ENCODE data around the gene MIDN.
"Not testable (repeated sequence)": the region's sequence is repeated elsewhere in the genome, so short reads cannot be mapped to it uniquely, and the experiment has no call there.

Gene MIDN

DNA sequence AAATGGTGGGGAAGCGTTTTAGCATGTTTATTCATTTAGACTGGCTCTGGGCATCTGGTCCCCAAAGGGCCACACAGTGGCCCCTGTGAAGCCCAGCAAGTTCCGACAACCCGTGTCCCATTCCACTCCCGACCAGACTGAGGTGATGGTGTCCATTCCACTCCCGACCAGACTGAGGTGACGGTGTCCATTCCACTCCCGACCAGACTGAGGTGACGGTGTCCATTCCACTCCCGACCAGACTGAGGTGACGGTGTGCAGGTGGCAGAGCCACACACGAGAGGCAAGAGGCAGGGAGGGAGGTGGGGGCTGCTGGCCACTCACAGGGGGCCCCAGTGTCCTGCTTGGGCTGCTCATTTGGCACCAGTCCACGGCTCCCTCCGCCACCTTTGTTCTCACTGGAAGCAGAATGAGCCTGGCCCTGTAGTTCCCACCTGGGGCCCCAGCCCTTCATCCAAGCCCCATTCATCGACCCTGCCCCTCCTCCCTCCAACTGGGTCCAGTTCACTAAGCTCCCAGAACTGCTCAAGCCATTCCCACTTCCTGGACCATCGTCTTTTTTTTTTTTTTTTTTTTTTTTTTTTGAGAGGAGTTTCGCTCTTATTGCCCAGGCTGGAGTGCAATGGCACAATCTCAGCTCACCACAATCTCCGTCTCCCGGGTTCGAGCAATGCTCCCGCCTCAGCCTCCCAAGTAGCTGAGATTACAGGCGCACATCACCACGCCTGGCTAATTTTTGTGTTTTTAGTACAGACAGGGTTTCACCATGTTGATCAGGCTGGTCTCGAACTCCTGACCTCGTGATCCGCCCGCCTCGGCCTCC is 1.9 kb upstream of the MIDN start:
- not testable (repeated sequence) for DNase-seq (ENCODE audit: low read depth)

DNA sequence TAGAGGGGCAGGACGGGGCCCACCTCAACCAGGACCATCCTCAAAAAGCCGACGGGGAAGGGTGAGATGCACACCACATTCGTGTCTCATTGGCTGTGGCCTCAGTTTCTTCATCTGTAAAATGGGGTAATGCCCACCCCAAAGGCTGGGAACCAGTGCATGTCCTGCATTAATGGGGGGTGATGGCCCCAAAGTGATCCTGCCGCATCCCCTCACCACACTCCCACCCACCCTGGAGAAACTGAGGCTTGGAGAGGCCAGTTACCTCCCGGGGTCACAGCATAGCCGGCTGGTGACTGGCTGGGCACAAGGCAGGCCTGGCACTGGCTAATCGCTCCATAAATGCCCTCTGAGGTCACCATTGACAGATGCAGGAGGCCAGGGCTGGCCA is 640 bp upstream of the MIDN start:
- no peak for DNase-seq (ENCODE audit: low read depth)

DNA sequence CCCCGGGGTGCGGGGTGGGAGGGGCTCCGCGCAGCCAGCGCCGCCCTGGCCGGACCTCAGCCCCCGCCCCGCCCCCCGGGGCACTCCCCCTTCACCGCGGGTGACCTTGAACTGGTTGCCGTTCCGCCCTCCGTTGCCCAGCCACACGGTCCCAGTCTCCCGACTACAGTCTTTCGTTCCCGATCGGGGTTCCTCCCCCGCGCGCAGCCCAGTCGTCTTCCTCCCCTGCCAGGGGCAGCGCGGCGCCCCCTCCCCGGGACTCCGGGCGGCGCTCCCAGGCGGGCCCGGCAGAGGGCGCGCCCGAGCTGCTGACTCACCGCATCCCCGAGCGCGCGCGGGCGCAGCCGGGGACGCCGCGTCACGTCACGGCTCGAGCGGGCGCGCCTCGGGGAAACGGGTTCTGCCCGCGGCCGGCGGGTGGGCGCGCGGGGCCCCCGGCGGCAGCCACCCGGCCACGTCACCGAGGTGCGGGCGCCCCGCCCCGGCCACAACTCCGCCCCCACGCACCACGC is 459 bp downstream of the MIDN start:
- no peak for DNase-seq (ENCODE audit: low read depth)

DNA sequence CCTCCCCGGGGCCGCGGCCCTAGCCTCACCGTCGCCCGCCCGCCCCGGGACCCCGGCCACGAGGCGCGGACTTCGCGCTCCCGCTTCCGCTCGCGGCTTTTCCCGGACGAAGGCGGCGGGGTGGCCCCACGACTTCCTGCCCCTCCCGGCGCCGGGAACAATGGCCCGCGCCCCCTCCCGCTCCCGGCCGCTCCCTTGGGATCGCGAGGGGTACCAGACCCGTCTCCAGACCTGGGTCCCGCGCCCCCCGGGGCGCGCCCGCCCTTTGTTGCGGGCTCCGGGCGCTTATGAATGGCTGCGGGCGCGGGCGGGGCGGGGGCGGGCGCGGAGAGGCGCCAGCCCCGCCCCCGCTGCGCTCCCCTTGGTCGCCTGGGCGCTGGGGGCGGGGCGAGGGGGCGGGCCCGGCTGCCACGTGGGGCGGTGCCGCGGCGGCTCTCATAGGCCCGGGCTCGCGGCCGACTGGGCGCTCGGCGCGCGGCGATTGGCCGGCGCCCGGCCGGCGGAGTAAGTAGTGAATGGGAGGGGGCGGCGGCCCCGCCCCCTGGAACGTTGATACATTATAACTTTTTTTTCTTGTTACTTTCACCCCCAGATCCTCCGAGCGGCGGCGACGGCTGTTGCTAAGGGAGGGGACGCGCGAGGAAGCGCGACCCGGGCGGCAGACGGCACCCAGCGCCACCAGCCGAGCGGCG is 1.1 kb downstream of the MIDN start:
- DNase-seq (ENCODE audit: low read depth) = peak; percentile 94

DNA sequence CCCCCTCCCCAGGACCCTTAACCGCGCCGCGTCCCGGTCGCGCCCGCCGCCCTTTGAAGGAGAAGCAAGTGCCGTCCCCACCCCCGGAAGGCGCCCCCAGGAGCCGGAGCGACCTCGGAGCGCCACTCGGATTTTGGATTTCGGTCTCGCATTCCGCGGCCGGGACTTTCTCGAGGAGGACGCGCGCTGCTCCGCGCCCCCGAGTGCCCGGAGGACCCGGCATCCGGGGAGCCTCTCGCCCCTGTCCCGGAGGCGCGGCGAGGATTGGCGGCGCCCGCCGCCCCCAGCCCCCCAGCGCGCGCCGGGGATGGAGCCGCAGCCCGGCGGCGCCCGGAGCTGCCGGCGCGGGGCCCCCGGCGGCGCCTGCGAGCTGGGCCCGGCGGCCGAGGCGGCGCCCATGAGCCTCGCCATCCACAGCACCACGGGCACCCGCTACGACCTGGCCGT is 1.6 kb downstream of the MIDN start:
- DNase-seq (ENCODE audit: low read depth) = no peak

DNA sequence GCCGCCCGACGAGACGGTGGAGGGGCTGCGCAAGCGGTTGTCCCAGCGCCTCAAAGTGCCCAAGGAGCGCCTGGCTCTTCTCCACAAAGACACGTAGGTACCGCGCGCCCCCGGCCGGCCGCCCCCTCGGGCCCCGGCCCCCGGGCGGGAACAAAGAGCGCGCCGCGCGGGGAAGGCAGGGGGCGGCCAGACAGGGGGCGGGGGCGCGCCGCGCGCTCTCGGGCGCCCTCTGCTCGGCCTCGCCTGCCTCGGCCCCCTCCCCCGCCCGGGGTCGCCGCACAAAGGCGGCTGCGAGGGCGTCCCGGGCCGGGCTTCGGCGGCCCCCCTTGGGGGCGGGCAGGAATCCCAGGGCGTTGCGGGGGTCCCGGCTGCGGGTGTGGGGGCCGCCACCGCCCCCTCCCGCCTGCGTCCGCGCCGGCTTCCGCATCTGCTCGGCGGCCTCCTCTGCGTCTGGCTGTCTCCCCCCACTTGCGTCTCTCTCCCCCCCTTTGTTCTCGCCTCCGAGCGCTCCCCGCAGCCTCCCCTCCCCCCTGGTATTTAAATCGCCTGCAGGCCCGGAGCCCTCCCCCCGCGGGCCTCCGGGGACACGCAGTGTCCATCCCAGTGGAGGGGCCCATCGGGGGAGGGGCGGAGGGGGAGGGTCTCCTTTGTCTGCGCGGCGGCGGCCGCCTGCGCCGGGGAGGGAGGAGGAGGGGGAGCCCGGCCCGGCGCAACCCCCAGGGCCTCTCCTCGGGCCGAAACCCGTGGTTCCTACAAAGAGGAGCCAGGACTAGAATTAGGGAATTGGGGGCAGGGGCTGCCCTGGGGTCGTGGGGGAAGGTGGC is 2.3 kb downstream of the MIDN start:
- DNase-seq (ENCODE audit: low read depth) = no peak

DNA sequence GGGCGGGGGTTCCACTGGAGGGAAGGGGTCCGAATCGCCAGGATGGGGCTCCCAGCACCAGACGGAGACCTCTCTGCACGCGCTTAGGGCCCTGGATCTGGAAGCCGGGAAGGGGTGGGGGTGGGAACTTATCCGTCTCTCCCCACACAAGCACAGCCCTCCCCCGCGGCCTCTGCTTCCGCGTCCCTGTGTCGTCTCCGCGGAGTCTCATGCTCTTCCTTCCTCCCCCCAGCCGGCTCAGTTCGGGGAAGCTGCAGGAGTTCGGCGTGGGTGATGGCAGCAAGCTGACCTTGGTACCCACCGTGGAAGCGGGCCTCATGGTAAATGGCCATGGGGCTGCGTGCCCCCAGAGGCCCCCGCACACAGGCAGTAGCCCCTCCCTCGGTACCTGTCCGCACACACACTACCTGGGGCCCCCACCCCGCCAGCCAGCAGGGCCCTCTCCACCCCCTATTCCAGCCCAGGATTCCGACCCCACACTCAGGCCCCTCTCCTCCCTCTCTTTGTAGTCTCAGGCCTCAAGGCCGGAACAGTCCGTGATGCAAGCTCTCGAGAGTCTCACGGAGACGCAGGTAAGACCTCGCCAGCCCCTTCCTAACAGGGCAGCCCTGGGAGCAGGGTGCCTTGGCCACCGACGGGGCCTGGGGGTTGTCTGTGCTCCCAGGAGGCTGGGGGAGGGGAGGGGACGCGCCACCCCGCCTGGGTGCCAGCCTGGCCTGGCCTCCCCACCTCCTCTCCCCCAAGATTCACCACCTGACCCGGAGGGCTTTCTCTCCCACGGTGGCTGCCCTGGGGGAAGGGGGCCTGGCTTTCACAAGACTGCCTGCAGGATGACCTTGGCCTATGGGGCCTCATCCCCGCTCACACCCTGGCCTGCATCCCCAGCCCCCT is 3.2 kb downstream of the MIDN start:
- no peak for DNase-seq (ENCODE audit: low read depth)

DNA sequence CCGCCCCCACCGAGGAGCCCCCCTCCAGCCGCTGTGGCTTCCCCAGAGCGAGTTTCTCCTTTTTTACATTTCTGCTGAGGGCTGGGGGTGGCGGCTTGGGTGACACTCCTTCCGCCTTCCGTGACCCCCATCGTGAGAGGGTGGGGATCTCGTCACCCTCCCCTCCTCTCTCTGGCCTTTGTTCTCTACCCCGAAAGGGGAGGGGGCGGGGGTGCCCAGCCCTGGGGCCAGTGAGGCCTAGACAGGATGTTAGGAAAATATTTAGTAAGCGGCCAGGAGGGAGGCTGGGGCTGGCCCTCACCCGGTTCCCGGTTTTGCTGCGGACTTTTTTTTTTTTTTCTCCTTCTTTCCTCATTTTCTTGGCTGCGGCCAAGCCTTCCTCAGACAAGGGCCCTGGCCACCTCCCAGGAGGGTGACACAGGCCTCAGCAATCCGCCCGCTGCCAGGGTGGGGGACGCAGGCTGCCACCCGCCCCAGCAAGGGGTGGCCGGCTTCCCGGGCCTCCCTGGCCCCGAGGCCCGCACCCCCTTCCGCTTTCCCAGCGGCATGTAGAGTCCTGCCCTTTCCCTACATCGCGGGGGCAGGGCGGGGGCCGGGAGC is 3.9 kb downstream of the MIDN start:
- peak; percentile 94 for DNase-seq (ENCODE audit: low read depth)

DNA sequence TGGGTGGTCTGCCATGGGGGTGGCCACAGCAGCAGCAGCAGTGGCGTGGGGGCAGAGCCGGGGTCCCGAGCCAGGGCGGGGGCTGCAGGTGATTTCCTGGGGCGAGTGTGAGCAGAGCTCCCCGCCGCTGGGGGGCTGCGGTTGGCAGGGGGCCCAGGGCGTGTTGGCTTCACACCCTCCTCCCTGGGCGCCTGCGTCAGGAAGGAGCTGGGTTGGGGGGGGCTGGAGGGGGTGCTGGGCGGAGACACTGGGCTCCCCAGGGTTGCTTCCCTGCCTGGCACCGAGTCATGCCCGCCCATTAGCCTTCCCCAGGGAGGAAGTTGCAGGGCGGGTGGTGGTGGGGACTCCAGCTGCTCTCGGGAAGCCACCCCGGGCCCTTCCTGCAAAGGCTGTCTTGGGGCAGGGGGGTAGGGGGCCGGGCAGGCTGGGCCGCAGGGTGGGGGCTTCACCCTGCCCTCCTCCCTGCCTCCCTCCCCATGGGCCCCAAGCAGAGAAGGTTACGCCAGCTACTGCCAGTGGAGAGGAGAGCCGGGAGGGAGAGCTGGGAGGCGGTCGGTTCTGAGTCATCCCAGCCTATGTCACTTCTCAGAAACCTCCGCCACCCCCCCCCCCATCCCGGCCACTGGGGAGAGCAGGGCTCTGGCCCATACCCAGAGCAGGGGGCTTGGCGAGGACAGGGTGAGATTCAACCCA is 4.6 kb downstream of the MIDN start:
- peak; percentile 96 for DNase-seq (ENCODE audit: low read depth)

DNA sequence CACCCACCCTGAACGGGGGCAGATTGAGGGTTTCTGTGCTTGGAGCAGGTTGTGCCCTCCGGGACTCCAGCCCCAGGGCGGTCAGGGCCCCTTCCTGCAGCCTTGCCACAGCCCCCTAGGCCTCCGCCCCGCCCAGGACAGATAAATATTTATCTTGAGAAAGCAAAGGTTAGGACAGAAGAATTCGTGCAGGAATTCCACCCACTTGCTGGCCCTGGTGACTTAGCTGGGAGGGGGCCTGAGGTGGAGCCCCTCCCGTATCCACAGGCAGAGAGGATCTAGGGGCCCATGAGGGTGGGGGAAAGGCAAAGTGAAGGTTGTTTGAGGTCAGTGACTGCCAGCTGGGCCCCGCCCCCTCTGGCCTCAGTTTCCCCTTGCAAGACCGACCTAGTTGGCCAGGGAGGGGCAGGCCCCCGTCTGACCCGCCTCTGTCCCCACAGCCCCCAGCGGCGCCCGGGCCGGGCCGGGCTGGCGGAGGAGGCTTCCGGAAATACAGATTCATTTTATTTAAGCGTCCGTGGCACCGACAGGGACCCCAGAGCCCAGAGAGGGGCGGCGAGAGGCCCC is 5.2 kb downstream of the MIDN start:
- no peak for DNase-seq (ENCODE audit: low read depth)

DNA sequence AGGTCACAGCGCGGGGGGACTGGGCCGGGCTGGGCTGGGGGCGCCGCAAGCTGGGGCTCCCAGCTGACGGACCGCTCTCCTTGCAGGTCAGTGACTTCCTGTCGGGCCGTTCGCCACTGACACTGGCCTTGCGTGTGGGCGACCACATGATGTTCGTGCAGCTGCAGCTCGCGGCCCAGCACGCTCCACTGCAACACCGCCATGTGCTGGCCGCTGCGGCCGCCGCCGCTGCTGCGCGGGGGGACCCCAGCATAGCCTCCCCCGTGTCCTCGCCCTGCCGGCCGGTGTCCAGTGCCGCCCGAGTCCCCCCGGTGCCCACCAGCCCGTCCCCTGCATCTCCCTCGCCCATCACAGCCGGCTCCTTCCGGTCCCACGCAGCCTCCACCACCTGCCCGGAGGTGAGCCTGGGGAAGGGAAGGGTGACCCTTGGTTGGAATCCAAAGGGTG is 5.7 kb downstream of the MIDN start:
- no peak for DNase-seq (ENCODE audit: low read depth)

DNA sequence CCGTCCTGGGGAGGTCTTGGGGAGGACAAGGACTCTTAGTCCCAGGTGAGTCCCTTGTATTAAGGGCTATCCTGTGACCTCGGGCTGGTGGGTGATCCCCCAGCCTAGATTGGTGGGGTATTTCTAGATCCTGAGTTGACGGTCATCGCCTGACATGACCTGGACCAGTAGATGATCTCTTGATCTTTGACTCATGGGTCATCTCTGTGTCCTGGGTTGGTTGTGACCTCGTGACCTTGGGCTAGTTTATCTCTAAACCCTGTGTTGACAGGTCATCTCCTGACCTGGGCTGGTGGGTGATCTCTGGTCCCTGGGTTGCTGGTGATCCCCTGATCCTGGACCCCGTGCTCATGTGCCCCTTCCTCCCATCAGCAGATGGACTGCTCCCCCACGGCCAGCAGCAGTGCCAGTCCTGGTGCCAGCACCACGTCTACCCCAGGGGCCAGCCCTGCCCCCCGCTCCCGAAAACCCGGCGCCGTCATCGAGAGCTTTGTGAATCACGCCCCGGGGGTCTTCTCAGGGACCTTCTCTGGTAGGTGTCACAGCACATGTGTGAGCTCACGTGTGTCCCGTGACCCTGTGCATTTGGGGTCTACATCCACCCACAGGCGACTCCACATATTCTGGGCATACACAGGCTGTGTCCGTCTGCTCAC is 6.3 kb downstream of the MIDN start:
- no peak for DNase-seq (ENCODE audit: low read depth)

DNA sequence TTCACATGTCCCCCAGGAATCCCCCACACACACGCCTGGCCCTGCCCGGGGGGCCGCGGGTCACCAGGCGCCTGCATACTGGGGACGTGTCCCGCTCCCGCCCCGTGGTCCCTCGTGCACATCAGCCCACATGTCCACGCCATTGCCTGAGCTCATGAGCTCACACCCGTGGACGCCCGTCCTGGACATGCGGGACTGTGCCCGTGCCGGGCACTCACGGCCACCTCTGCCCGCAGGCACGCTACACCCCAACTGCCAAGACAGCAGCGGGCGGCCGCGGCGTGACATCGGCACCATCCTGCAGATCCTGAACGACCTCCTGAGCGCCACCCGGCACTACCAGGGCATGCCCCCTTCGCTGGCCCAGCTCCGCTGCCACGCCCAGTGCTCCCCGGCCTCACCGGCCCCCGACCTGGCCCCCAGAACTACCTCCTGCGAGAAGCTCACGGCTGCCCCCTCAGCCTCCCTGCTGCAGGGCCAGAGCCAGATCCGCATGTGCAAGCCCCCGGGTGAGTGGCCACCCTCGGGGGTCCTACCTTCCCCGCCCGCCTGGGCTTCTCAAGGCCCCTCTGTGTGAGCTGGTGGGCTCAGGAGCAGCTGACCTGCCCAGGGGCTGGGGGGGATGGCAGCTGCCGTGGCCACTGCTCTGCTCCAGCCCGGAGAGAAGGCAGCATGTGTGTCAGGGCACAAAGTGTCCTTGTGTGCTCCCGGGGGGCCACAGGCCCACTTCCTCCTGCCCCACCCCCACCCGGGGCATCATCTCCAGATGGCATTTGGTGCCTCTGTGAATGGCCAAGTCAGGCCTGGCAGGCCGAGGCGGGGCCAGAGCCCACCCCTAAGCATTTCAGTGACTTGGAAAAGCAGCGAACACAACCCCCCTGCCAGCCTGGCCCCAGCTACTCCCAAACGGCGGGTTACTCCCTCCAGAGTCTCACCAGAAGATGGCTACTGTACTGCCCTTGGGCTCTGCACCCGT is 7.1 kb downstream of the MIDN start:
- DNase-seq (ENCODE audit: low read depth) = no peak

DNA sequence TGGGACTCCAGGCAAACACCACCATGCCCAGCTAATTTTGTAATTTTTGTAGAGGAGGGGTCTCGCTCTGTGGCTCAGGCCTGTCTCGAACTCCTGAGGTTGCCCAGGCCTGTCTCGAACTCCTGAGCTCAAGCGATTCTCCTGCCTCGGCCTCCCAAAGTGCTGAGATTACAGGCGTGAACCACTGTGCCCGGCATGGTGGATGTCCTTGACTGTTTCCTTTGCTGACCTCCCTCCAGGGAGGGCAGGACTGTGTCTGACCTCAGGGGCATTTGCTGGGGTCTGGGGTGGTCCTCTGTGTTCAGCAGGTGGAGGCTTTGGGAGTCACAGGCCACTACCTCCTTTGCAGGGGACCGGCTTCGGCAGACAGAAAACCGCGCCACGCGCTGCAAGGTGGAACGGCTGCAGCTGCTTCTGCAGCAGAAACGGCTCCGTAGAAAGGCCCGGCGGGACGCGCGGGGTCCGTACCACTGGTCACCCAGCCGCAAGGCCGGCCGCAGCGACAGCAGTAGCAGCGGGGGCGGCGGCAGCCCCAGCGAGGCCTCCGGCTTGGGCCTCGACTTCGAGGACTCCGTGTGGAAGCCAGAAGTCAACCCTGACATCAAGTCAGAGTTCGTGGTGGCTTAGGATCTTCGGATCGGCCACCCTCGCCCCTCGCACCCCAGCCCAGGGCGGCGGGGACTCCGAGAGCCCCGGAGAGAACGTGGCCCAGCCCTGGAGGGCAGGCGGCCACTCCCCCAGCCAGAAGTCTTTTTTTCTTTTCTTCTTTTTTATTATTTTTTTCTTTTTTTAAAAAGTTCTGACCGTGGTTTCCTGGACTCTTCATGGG is 8.5 kb downstream of the MIDN start:
- DNase-seq (ENCODE audit: low read depth) = no peak

DNA sequence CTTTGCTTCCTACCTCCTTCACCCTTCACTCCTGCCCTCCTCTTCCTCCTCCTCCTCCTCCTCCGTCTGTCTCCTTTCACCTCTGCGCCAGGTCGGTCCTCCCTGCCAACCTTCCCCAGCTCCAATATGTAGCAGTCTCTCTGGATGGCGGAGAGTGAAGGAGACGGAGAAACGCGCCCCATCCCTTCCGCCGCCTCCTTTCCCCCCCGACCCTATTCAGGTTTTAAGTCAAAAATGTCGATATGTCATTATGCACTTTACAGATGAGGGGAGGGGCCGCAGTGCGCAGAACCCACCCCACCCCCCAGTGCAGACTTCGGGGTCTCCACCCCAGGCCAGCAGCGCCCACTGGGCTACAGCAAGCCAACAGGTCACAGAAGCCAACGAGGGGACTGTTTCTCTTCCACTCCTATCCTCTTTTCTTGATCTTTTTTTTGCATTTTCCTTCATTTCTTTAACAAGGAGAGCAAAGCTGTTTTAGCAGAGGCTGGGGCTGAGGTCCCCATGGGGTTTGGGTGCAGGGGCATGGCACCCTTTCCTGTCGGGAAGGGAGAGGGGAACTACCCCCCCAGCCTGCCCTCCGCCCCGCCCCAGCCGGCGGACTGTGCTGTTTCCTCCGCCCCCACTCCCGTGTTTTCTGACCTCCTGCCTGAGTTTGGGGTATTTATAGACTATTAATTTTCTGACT is 9.2 kb downstream of the MIDN start:
- no peak for DNase-seq (ENCODE audit: low read depth)

DNA sequence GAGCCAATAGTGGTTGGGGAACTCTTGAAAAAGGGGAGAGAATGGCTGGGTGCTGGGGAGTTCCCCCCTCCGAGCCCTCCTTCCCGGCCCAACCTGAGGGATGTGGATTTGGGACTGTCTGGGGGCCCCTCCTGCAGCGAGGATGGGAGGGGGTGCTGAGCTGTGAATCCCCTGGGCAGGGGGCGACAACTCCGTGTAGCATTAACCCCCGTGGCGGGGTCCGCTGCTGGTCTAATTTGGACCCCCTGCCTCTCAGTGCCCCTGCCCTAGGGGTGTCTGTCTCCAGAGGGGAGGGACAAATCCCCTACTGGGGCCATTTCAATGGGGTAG is 9.7 kb downstream of the MIDN start:
- no peak for DNase-seq (ENCODE audit: low read depth)

DNA sequence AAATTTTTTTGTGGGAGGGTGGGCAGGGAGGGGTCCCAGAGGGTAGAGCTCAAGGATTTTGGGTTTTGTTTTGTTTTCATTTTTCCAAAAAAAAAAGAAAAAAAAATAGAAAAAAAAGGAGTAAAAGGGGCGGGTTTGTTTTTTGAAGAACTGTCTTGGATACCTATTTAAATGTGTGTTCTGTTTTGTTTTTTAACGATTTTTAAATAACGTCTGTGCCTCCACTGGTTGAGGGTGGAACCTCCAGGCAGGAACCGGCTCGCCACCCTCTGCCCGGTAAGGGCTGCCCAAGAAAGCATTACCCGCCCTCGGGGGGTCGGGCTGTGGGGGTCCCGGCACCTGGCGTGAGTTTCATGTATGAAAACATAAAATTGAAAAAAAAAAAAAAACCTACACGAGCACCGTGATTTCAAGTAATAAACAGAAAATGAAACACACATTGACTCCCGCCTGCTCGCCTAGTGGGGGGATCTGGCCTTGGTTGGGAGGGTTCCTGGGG is 10.4 kb downstream of the MIDN start:
- no peak for DNase-seq (ENCODE audit: low read depth)

Measured in GM04504 (cell line).